Inflammatory macrophage treated with lipopolysaccharide for 4 hours (primary cell): ENCODE measurements around the gene GNA15.
"Not testable (repeated sequence)": the region's sequence is repeated elsewhere in the genome, so short reads cannot be mapped to it uniquely, and the experiment has no call there.

Source experiments
- DNase-seq: peaks from one replicate; pipeline ENCODE4 v3.0.0-alpha.2; 2020

Gene GNA15

GRCh38 chr19:3135961-3136683, at the start of gene GNA15:
GNA15 (plus strand) TSS chr19:3136033; CDS start chr19:3136451, 418 bp downstream.
- DNase-seq = peak; percentile 83

GRCh38 chr19:3087769-3088168, 48.1 kb upstream of the GNA15 start:
- DNase-seq = no peak

DNA sequence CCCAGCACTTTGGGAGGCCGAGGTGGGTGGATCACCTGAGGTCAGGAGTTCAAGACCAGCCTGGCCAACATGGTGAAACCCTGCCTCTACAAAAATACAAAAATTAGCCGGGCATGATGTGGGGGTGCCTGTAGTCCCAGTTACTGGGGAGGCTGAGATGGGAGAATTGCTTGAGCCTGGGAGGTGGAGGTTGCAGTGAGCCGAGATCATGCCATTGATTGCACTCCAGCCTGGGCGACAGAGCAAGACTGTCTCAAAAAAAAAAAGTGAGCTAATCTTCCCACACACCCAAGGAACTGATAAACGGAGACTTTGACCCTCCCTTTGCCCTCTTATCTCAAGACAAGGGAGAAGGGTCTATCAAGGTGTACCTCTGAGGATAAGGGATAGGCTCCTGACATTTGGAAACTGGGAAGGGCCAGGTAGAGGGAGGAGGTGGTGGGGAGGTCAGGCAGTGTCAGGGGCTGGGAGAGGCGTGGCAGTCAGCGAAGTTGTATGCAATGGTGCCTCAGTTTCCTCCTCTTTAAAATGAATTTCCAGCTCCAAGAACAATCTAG, 46.5 kb upstream of the GNA15 start:
- DNase-seq = not testable (repeated sequence)

GRCh38 chr19:3094601-3095440, 41.0 kb upstream of the GNA15 start:
- peak; percentile 39 for DNase-seq

DNA sequence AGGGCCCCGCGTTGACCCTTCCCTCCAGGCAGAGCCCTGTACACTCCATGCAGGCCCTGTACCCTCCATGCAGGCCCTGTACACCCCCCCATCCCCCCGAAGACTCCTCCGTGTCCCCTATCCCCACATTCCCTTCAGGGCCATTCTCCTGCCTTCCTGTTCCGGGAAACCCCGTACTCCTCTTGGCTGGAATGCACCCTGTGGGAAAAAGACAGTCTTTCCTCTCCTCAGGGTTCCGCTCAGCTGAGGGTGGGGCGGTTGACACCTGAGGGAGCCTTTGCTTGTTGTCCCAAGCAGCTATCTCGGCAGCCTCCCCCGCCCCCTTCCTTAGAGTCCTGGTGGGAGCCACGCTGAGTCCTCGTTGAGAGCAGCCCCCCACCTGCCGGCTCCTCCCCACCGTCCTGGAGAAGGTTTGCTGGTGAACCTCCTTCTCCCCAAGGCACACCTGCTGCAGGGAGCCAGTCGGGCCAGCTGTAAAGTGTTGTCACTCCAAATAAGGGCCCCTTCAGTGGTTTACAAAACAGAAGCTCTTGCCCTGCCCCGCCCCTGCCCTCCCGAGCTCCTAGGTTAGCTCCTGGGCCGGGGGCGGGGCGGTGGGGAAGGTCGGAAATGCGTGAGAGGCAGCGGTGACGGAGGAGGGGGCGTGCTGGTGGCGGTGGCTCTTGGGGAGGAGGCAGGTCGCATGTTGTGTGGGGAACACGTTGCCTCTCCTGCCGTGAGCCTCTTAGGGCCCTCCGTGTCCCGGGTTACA, 40.2 kb upstream of the GNA15 start:
- no peak for DNase-seq

DNA sequence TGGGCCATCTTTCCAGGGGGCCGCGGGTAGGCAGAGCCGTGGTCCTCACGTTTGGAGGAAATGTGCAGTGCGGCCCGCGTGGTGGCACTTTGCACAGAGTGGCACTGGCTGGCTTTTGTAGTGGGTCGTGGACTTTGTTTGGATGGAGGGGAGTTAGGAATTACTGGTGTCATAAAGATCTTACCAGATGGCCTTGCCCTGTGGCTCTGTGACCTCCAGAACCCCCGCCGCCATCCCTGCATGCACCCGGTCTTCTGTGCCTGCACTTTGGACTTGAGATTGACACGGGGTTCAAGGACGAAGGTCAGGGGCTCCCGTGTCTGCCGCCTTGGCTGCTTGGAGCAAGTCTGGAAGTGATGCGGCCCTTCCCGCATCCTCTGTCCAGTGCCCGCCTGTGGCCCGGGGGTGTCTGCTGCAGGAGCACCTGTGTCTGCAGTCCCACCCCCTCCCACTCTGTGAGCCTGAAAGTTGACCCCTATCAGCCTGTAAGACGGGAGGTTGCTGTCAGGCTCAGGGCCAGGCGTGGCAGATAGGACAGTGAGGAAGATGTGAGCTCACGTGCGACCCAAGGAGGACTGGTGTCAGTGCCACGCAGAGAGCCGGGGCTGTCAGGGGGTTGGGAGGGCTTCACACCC, 39.4 kb upstream of the GNA15 start:
- no peak for DNase-seq

GRCh38 chr19:3096902-3097326, 38.9 kb upstream of the GNA15 start:
- no peak for DNase-seq

DNA sequence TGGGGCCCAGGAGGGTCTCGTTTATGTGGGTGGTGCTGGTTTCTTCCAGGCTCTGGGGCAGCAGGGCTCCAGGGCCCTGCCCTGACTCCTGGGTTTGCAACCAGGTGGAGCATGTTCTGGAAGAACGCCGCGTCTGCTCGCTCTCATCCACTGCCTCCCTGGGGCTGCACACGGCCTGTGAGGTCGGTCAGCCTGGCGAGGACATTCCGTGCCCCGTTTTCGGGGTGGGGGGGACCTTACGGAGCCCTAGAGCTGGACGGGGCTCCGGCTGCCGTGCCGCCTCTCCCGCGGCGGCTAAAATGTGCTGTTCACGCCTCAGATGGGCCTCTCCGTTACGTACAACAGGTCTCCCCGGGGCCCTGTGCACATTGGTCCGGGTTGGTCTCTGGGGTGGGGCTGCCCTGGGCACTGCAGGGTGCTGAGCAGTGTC, 38.4 kb upstream of the GNA15 start:
- no peak for DNase-seq

- DNase-seq = no peak
Measured at GRCh38 chr19:3098141-3098514, 37.7 kb upstream of the GNA15 start.

GRCh38 chr19:3098515-3099346, 37.1 kb upstream of the GNA15 start:
- peak; percentile 60 for DNase-seq

DNA sequence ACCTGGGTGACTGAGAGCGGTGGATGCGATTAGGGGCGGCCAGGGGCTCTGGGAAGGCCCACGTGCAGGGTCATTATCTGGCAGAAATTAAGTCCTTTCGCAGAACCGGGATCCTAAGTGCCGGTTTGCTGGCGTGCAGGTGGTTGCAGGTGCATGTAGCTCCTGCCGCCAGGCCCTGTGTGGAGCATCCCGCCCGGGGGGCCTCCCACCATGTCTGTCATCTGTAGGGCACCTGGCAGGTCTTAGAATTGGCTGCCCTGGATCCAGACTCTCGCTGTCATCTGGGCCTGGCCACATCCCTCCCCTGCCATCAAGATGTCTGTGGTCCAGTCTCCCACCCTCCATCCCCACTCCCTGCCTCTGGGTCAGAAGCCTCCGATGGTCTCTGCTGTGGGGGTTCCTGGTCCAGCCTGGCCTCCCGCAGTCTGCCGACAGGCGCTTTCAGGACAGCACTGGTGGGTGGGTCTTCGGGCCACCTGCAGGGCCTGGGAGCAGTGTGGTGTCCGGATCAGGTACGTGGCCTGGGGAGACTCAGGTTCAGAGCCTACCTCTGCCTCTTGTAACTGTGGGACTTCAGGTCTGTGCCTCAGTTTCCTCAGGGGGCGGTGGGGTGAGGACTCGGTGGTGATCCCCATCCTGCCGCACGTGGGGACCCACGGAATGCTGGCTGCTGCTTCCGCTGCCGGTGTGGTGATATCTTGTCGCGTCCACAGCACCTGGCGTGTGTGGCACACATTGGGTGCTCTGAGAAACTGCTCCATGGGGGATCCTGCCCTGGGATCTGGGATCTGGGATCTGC, 36.3 kb upstream of the GNA15 start:
- no peak for DNase-seq

- no peak for DNase-seq
Measured at GRCh38 chr19:3100331-3100730, 35.5 kb upstream of the GNA15 start.

DNA sequence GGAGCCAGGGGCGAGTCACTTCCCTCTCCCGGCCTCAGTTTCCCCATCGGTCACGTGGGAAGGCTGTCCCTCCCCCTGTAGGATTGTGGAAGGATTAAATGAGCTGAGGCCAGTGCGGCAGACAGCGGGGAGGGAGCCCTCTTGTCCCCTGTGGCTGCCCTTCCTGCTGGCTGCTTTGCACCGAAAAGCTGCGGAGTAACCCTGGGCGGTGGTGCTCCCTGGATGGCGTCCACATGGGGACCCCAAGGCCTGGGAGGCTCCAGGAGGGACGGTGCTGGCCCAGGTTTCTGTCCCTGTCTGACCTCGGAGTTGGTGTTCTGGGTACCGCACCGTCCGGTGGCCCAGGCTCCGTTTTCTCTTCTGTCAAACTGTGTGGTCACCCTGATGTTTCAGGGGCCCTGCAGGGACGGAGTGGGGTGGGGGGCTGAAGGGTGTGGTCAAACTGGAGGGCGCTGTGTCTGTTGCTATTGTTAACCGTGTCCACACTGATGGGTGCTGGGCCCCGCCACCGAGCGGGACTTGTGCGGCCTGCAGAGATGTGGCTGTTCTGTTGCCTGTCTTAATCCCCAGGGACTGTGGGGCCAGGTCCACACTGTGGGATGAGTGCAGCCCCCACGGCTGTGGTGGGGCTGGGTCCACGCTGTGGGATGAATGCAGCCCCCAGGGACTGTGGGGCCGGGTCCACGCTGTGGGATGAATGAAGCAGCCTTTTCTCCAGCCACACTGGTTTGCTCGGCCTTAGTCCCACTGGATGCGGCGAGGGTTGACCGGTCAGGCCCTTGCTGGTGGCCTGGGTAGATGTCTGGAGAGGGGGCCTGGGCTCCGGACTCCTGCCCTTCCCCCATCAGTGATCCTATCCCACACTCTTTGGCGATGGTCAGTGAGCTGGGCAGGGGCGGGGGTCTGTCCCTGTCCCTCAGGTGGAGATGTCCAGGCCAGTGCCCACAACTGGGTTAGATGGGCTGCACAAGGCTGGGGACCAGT, 34.8 kb upstream of the GNA15 start:
- no peak for DNase-seq

DNA sequence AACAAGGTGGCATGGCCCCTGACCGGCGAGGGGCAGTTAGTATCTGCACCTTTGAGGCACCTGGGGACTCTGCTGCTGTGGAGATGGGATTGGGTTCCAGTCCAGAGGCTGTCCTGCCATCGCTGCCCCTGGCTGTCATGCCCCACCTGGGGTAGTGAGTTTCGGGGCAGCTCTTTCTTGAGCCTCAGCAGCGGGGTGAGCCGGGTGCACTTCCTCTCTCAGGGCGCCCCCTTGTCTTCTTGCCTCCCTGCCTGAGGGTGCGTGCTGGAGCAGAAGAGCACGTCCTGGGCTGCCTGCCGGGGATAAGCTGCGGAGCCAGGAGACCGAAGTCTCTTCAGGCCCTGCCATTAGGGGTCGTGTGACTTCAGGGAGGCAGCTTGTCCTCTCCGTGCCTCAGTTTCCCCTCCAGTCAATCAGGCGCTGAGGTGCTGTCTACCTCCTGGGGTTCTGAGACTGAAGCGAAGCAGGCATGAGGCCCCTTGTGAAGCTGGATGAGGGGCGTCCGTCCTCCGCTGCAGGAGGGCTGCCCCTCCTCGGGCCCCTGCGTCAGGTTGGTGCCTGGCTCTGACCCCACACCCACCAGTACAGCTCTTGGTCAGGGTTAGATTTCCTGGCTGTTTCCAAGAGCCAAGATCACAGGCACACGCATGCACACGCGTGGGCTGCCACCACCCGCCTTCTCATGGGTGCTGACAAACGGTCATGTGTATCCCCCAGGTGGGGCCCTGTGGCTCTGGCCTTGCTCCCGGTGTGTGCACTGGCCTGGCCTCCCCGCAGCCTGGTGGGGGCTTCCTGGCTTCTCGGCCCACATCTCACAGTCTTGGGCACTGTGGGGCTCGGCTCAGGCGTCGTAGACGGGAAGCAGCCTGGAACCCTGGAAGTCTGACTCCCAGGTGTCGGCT, 33.3 kb upstream of the GNA15 start:
- no peak for DNase-seq

GRCh38 chr19:3104708-3104983, 31.2 kb upstream of the GNA15 start:
- DNase-seq = no peak

GRCh38 chr19:3105641-3106508, 30.0 kb upstream of the GNA15 start:
- no peak for DNase-seq

DNA sequence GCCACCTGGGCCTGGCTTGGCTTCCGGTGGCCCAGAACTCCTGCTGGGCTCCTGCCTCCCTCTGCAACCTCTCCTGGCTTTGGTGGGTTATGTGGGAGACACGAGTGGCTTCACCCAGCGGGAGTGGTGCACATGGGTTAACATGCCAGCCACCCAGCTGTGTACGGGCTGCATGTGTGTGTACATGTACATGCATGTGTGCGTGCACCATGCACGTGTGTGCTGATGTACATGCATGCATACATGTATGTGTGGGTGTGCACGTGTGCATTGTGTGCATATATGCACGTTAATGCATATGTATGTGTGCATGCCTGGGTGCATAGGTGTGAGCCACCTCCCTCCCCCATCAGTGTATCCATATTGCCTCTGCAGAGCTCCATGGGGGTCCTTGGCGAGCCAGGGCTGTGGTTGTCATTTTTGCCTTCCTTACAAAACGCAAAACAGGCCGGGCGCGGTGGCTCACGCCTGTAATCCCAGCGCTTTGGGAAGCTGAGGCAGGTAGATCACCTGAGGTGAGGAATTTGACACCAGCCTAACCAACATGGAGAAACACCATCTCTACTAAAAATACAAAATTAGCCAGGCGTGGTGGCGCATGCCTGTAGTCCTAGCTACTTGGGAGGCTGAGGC, 29.2 kb upstream of the GNA15 start:
- DNase-seq = no peak
